Peyer's patch (tissue), 4 donors: ENCODE measurements around the gene BRAT1.

Experiments used
- POLR2A ChIP-seq, 2 donors: fragments of 450-650 bp; IDR thresholded peaks; one replicate each; pipeline ENCODE4 v1.5.1; 2017; ENCODE audit warnings: antibody characterized with exemption in 2 of 2, mild to moderate bottlenecking in 2 of 2, moderate library complexity in 2 of 2
- TF ChIP-seq, protein P1 (sequence below), 6 experiments: fragments of 450-650 bp in 4 of 6; fragments of 200-600 bp in 2 of 6; sonication (generic) in 1 of 6; IDR thresholded peaks; one replicate each; pipeline ENCODE4 v1.5.1; 2017 to 2019; ENCODE audit warnings: antibody characterized with exemption in 6 of 6, mild to moderate bottlenecking in 3 of 6, moderate library complexity in 1 of 6

DNA sequence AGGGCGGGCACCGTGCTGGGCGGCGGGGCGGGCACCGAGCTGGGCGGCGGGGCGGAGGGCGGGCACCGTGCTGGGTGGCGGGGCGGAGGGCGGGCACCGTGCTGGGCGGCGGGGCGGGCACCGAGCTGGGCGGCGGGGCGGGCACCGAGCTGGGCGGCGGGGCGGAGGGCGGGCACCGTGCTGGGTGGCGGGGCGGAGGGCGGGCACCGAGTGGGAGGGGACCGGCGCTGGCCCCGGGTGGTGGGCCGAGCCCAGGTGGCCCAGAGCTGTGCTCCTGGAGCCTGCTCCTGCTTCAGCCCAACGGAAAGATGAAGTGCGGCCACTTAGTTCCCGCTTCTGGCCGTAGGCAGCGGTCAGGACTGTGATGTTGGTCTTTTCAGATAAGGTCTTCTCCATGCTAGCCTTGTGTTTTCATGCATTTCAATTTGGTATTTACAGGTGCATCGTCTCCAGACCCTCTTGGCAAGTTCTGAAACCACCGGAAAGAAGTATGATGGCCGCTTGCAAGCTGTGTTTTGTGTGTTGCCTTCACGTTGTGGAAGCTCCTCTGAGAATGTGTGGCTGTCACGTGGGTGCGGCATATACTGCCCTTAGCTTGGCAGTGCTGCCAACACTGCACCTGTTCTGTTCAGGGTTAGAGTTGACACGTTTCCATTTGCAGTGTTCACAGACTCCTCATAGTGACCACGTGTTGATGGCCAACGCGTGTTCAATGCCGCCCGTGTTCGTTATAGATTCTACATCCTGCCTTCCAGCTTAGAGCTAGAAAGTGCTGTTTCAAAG is 28.7 kb upstream of the BRAT1 start:
- TF ChIP-seq, protein P1, sequence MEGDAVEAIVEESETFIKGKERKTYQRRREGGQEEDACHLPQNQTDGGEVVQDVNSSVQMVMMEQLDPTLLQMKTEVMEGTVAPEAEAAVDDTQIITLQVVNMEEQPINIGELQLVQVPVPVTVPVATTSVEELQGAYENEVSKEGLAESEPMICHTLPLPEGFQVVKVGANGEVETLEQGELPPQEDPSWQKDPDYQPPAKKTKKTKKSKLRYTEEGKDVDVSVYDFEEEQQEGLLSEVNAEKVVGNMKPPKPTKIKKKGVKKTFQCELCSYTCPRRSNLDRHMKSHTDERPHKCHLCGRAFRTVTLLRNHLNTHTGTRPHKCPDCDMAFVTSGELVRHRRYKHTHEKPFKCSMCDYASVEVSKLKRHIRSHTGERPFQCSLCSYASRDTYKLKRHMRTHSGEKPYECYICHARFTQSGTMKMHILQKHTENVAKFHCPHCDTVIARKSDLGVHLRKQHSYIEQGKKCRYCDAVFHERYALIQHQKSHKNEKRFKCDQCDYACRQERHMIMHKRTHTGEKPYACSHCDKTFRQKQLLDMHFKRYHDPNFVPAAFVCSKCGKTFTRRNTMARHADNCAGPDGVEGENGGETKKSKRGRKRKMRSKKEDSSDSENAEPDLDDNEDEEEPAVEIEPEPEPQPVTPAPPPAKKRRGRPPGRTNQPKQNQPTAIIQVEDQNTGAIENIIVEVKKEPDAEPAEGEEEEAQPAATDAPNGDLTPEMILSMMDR (IDR thresholded peaks at IDR 0.05): no peak
- TF ChIP-seq POLR2A (IDR thresholded peaks at IDR 0.05): no peak
